ENCODE results near the gene PDPN.

DNA sequence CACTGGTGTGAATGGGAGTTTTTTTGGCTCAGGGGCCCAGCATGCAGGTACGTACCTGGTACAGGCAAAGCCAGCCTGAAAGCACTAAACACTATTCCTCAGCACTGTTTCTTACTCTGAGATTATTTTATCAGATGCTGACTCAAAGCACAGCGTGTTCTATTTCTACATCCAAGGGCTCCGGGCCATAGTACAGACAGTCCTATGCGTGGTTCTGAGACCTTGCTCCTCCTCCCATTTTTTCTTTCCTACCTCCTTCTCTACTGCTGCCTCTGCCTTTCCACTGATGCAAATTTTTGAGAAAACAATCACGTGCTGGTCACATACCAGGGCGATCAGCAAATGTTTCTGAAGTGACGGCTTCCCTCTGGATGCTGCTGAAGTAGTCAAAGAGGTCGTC is 36.3 kb downstream of the PDPN start:
- TF ChIP-seq, protein P1, sequence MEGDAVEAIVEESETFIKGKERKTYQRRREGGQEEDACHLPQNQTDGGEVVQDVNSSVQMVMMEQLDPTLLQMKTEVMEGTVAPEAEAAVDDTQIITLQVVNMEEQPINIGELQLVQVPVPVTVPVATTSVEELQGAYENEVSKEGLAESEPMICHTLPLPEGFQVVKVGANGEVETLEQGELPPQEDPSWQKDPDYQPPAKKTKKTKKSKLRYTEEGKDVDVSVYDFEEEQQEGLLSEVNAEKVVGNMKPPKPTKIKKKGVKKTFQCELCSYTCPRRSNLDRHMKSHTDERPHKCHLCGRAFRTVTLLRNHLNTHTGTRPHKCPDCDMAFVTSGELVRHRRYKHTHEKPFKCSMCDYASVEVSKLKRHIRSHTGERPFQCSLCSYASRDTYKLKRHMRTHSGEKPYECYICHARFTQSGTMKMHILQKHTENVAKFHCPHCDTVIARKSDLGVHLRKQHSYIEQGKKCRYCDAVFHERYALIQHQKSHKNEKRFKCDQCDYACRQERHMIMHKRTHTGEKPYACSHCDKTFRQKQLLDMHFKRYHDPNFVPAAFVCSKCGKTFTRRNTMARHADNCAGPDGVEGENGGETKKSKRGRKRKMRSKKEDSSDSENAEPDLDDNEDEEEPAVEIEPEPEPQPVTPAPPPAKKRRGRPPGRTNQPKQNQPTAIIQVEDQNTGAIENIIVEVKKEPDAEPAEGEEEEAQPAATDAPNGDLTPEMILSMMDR (conservative IDR thresholded peaks at IDR 0.05; ENCODE audit: low read depth, low read length) = no peak
- TF ChIP-seq NFE2L2 (IDR thresholded peaks at IDR 0.05; ENCODE audit: low read depth, low read length) (no peak), POLR2A (IDR thresholded peaks at IDR 0.05; ENCODE audit: low read depth, low read length) (no peak), MAFK (IDR thresholded peaks at IDR 0.05; ENCODE audit: low read depth, low read length) (no peak), FOS (IDR thresholded peaks at IDR 0.05; ENCODE audit: low read depth, low read length) (no peak), CEBPB (IDR thresholded peaks at IDR 0.05; ENCODE audit: low read depth, low read length) (no peak), BHLHE40 (IDR thresholded peaks at IDR 0.05; ENCODE audit: low read depth, low read length) (no peak), CHD1 (IDR thresholded peaks at IDR 0.05; ENCODE audit: low read depth, low read length) (no peak), RCOR1 (IDR thresholded peaks at IDR 0.05; ENCODE audit: insufficient replicate concordance, low read length) (no peak), RAD21 (IDR thresholded peaks at IDR 0.05; ENCODE audit: low read length) (no peak)
- TF ChIP-seq, protein P2, sequence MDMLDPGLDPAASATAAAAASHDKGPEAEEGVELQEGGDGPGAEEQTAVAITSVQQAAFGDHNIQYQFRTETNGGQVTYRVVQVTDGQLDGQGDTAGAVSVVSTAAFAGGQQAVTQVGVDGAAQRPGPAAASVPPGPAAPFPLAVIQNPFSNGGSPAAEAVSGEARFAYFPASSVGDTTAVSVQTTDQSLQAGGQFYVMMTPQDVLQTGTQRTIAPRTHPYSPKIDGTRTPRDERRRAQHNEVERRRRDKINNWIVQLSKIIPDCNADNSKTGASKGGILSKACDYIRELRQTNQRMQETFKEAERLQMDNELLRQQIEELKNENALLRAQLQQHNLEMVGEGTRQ (IDR thresholded peaks at IDR 0.05; ENCODE audit: low read depth, low read length) = no peak
- TF ChIP-seq, protein P3, sequence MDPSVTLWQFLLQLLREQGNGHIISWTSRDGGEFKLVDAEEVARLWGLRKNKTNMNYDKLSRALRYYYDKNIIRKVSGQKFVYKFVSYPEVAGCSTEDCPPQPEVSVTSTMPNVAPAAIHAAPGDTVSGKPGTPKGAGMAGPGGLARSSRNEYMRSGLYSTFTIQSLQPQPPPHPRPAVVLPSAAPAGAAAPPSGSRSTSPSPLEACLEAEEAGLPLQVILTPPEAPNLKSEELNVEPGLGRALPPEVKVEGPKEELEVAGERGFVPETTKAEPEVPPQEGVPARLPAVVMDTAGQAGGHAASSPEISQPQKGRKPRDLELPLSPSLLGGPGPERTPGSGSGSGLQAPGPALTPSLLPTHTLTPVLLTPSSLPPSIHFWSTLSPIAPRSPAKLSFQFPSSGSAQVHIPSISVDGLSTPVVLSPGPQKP (IDR thresholded peaks at IDR 0.05; ENCODE audit: borderline replicate concordance, low read depth, low read length) = no peak

Data from IMR-90 (cell line).